ENCODE measurements around the gene CYBA.

DNA sequence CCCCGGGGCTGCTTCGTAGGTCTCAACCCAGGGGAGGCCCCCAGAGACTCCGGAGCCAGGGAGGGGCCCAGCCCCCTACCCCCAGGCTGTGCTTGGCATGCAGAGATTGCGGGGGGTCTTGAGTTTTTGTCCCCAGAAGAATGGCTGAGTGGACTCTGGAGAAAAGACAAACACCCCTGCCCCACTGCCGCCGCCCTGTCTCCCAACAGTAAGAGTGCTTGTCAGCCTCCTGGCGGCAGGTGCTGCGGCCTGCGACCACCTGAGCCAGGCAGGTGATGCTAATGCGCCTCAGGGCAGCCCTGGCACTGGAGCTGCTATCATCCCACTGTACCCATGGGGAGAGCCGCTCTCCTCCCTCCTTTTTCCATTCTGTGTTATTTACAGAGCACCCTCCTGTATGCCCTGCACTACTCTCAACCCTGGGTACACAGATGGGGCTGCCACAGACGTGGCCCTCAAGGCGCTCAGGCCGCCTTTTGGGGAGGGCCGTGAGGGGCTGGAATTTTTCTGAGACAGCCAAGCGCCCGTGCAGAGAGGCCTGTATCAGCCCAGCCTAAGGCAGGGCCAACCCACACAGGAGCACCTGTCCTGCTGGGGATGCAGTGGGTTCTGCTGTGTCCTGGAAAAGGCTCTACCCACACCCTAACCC, 15.1 kb downstream of the CYBA start:
- TF ChIP-seq, protein P1, sequence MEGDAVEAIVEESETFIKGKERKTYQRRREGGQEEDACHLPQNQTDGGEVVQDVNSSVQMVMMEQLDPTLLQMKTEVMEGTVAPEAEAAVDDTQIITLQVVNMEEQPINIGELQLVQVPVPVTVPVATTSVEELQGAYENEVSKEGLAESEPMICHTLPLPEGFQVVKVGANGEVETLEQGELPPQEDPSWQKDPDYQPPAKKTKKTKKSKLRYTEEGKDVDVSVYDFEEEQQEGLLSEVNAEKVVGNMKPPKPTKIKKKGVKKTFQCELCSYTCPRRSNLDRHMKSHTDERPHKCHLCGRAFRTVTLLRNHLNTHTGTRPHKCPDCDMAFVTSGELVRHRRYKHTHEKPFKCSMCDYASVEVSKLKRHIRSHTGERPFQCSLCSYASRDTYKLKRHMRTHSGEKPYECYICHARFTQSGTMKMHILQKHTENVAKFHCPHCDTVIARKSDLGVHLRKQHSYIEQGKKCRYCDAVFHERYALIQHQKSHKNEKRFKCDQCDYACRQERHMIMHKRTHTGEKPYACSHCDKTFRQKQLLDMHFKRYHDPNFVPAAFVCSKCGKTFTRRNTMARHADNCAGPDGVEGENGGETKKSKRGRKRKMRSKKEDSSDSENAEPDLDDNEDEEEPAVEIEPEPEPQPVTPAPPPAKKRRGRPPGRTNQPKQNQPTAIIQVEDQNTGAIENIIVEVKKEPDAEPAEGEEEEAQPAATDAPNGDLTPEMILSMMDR (conservative IDR thresholded peaks at IDR 0.05 in 1 of 2, IDR thresholded peaks at IDR 0.05 in 1 of 2; ENCODE audit: extremely low read depth in 1 of 2, insufficient read depth in 1 of 2, low read depth in 1 of 2, low read length in 2 of 2): no peak
- TF ChIP-seq EZH2 (IDR thresholded peaks at IDR 0.05; ENCODE audit: borderline replicate concordance, low read length): no peak

Measured in mammary epithelial cell (primary cell).